ENCODE data around the gene SLC66A3.

DNA sequence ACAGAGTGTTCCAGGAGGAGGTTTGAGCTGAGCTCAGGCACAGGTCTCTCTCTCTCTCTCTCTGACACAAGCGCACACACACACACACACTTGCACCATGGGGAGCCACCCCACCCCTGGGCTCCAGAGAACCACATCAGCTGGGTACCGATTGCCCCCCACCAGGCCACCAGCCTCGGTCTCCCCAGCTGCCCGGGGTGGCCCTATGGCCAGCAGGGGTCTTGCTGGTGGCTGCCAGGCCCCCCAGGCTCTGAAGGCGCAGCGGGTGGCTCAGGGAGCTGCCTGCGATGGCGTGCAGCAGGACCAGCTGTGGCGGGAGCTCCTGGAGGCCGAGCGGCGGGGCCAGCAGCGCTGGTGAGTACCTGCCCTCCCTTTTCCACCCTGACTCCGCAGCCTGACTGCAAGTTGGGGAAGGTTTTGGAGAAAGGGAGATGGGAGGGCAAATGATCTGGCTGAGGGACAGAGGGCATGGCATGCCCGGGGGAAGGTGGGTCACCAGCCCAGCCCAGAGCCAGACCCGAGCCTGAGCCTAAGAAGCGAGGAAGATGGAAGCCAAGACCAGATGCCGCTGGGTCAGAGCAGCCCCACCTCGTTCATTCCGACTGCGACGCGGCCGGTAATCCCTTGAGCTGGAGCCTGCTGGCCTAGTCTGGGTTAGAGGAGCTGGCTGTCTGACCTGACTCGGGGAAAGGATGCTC lies 21.9 kb upstream of the SLC66A3 start:
- TF ChIP-seq, protein P1, sequence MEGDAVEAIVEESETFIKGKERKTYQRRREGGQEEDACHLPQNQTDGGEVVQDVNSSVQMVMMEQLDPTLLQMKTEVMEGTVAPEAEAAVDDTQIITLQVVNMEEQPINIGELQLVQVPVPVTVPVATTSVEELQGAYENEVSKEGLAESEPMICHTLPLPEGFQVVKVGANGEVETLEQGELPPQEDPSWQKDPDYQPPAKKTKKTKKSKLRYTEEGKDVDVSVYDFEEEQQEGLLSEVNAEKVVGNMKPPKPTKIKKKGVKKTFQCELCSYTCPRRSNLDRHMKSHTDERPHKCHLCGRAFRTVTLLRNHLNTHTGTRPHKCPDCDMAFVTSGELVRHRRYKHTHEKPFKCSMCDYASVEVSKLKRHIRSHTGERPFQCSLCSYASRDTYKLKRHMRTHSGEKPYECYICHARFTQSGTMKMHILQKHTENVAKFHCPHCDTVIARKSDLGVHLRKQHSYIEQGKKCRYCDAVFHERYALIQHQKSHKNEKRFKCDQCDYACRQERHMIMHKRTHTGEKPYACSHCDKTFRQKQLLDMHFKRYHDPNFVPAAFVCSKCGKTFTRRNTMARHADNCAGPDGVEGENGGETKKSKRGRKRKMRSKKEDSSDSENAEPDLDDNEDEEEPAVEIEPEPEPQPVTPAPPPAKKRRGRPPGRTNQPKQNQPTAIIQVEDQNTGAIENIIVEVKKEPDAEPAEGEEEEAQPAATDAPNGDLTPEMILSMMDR (IDR thresholded peaks at IDR 0.05; ENCODE audit: poor library complexity, severe bottlenecking) = no peak
- TF ChIP-seq, protein P2, sequence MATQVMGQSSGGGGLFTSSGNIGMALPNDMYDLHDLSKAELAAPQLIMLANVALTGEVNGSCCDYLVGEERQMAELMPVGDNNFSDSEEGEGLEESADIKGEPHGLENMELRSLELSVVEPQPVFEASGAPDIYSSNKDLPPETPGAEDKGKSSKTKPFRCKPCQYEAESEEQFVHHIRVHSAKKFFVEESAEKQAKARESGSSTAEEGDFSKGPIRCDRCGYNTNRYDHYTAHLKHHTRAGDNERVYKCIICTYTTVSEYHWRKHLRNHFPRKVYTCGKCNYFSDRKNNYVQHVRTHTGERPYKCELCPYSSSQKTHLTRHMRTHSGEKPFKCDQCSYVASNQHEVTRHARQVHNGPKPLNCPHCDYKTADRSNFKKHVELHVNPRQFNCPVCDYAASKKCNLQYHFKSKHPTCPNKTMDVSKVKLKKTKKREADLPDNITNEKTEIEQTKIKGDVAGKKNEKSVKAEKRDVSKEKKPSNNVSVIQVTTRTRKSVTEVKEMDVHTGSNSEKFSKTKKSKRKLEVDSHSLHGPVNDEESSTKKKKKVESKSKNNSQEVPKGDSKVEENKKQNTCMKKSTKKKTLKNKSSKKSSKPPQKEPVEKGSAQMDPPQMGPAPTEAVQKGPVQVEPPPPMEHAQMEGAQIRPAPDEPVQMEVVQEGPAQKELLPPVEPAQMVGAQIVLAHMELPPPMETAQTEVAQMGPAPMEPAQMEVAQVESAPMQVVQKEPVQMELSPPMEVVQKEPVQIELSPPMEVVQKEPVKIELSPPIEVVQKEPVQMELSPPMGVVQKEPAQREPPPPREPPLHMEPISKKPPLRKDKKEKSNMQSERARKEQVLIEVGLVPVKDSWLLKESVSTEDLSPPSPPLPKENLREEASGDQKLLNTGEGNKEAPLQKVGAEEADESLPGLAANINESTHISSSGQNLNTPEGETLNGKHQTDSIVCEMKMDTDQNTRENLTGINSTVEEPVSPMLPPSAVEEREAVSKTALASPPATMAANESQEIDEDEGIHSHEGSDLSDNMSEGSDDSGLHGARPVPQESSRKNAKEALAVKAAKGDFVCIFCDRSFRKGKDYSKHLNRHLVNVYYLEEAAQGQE (IDR thresholded peaks at IDR 0.05; ENCODE audit: borderline replicate concordance) = no peak
- TF ChIP-seq POLR2AphosphoS5 (IDR thresholded peaks at IDR 0.05) (no peak), EZH2 (IDR thresholded peaks at IDR 0.05; ENCODE audit: borderline replicate concordance, insufficient read depth, low read length, poor library complexity, severe bottlenecking) (no peak), RAD21 (conservative IDR thresholded peaks at IDR 0.05) (no peak)

Measured in neural cell (in vitro differentiated cells).